ENCODE results near the gene GALNTL6.

GRCh38 chr4:173044340-173044739, 1231.1 kb downstream of the GALNTL6 start:
- TF ChIP-seq CTCF (IDR thresholded peaks at IDR 0.05): no peak
- TF ChIP-seq EZH2 (IDR thresholded peaks at IDR 0.05; ENCODE audit: borderline replicate concordance, insufficient read depth, low read depth, low read length, poor library complexity, severe bottlenecking): no peak
